Tibial nerve (tissue), 3 donors: ENCODE data around the gene EPC2.

Source experiments
- POLR2A ChIP-seq, 2 donors: fragments of 450-650 bp; IDR thresholded peaks; one replicate each; pipeline ENCODE4 v1.6.1; 2017; ENCODE audit warnings: antibody characterized with exemption in 2 of 2, mild to moderate bottlenecking in 2 of 2, moderate library complexity in 2 of 2
- TF ChIP-seq, protein P1 (sequence below), 5 experiments: fragments of 200-600 bp in 3 of 5; fragments of 450-650 bp in 2 of 5; sonication (generic) in 3 of 5; IDR thresholded peaks; one replicate each; pipeline ENCODE4 v1.5.1; 2016 to 2019; ENCODE audit warnings: antibody characterized with exemption in 5 of 5, mild to moderate bottlenecking in 3 of 5, moderate library complexity in 2 of 5

DNA sequence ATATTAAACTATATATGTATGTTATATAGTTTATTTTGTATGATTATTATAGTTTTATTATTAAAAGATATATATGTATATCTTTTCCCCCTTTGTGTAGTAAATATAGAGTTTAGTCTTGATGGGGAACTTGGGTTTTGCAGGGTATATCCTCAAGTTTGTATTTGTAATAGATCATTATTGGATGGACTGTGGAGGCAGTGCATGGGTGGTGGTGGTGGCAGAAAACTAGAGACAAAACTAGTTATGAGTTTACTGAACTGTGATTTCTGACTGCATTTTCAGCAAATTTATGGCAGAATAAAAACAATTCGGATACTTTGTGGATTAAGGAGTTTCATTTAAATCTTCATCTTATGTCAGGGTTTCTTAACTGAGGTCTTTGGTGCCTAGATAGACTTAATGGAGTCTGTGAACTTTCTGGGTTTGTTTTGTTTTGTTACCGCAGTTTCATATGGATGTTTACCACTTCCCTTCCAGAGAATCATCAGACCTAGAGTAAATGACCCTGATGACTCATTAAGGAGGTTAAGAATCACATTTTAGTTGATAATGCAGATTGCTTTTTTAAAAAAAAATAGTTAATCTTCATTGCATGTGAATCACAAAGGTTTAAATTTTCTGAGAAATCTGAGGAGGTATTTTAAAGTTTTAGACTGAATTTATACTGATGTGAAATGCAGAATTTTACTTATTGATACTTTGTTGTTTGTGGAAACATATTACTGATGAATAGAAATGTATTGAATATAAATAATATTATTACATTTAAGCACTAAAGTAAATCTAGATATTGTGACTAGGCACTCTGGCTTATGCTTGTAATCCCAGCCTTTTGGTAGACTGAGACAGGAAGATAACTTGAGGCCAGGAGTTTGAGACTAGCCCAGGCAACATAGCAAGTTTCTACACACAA, 14.5 kb downstream of the EPC2 start:
- no peak for TF ChIP-seq POLR2A (IDR thresholded peaks at IDR 0.05)
- TF ChIP-seq, protein P1, sequence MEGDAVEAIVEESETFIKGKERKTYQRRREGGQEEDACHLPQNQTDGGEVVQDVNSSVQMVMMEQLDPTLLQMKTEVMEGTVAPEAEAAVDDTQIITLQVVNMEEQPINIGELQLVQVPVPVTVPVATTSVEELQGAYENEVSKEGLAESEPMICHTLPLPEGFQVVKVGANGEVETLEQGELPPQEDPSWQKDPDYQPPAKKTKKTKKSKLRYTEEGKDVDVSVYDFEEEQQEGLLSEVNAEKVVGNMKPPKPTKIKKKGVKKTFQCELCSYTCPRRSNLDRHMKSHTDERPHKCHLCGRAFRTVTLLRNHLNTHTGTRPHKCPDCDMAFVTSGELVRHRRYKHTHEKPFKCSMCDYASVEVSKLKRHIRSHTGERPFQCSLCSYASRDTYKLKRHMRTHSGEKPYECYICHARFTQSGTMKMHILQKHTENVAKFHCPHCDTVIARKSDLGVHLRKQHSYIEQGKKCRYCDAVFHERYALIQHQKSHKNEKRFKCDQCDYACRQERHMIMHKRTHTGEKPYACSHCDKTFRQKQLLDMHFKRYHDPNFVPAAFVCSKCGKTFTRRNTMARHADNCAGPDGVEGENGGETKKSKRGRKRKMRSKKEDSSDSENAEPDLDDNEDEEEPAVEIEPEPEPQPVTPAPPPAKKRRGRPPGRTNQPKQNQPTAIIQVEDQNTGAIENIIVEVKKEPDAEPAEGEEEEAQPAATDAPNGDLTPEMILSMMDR (IDR thresholded peaks at IDR 0.05), result no peak
